Measurements from ENCODE around the gene TIMP2.

- TF ChIP-seq POLR2A (IDR thresholded peaks at IDR 0.05), result no peak
- TF ChIP-seq, protein P1, sequence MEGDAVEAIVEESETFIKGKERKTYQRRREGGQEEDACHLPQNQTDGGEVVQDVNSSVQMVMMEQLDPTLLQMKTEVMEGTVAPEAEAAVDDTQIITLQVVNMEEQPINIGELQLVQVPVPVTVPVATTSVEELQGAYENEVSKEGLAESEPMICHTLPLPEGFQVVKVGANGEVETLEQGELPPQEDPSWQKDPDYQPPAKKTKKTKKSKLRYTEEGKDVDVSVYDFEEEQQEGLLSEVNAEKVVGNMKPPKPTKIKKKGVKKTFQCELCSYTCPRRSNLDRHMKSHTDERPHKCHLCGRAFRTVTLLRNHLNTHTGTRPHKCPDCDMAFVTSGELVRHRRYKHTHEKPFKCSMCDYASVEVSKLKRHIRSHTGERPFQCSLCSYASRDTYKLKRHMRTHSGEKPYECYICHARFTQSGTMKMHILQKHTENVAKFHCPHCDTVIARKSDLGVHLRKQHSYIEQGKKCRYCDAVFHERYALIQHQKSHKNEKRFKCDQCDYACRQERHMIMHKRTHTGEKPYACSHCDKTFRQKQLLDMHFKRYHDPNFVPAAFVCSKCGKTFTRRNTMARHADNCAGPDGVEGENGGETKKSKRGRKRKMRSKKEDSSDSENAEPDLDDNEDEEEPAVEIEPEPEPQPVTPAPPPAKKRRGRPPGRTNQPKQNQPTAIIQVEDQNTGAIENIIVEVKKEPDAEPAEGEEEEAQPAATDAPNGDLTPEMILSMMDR (IDR thresholded peaks at IDR 0.05), result no peak
Measured at GRCh38 chr17:78895322-78895721, 29.9 kb downstream of the TIMP2 start.

Measured in uterus (tissue), 2 donors.